HG03175 (cell line): ENCODE results near the gene TMEM131L.
A peak's percentile ranks its signal among the peaks of the same experiment; 100 is the strongest.
"Not testable (repeated sequence)": the region's sequence is repeated elsewhere in the genome, so short reads cannot be mapped to it uniquely, and the experiment has no call there.

Source experiments
- ATAC-seq: cut with Tn5 transposase; IDR thresholded peaks from one replicate; pipeline ENCODE4 v1.9.1; 2021; ENCODE audit warnings: mild to moderate bottlenecking, moderate library complexity; ENCODE audit not compliant: unreplicated experiment

The TMEM131L gene

DNA sequence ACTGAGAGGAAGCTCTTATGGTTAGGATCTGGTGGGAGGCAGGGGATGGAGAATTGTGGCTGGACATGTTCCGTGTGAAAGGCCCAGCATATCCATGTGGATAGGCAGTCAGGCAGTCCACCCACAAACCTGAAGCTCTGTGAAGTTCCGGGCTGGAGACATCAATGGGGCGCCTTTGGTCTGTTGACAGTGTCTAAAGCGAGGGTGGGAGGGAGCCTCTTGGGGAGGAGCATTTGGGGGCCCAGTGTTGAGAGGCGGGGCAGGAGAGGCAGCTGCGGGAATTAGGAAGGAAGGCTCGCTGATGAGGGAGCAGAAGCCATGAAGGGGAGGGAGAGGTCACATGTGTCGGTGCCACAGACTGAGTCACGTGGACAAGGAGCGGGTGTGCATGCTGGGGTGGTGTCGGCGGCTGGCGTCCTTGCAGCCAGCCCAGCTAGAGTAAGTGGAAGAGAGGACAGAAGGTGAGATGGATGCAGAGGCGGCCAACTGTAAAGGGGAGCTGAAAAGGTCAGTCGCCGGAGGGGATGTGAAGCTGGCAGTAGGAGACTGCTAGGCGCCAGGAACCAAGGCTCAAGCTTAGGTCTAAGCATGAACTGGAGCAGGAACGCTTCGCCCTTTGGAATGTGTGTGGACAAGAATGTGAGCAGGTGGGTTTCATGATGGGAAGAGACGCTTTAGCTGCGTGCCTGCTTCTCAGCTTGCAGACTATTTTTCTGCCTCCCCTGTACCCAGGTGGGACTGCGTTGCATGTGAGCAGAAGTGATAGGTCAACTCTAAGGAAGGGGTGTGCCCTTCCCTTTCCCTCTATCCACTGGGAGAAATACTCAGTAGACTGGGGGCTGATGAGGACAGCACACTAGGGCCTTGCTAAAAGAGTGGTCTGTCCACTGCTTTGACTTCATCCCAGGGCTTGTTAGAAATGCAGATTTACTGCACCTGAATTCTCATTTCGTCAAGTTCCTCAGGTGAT, 174.0 kb downstream of the TMEM131L start:
- ATAC-seq, result no peak

- ATAC-seq, result no peak
These were observed 175.4 kb downstream of the TMEM131L start for GRCh38 chr4:153641532-153641931.

- ATAC-seq, result peak; percentile 91
These were observed 177.5 kb downstream of the TMEM131L start for GRCh38 chr4:153643406-153644383.

- ATAC-seq, result no peak
These were observed 179.0 kb downstream of the TMEM131L start for GRCh38 chr4:153645183-153645582.

- no peak for ATAC-seq
These were observed 180.1 kb downstream of the TMEM131L start for GRCh38 chr4:153646261-153646660.

DNA sequence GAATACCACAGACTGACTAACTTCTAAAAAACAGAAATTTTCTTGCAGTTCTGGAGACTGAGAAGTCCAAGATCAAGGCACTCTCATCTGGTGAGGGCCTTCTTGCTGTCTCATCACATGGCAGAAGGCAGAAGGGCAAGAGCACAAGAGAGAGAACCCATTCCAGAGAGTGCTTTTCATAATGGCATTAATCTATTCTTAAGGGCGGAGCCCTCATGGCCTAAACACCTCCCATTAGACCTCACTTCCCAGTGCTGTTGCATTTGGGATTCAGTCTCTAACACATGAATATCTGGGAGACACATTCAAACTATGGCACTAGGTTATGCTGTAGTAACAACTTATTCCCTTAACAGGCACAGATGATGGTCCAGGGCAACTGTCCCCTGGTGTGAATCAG, 180.8 kb downstream of the TMEM131L start:
- no peak for ATAC-seq

DNA sequence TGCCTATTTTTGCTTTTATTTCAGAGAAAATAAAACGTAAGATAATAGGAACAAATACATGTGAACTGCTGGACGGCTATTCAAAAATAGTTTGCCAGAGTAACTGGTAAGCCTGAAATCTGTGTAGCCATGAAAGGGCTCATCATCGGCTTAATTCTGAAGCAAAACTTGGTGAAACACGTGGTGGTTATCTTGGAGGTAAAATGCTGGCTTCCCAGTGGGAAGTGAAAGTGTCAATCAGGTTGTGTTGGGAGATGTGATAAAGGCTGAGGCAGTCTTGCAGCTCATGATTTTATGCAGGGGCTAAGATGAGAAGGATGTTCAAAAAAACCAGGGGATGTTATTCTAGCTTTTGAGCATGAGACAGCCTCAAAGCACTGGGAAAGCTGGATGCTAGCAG, 181.8 kb downstream of the TMEM131L start:
- ATAC-seq, result no peak

- no peak for ATAC-seq
These were observed 183.4 kb downstream of the TMEM131L start for GRCh38 chr4:153649572-153649991.

DNA sequence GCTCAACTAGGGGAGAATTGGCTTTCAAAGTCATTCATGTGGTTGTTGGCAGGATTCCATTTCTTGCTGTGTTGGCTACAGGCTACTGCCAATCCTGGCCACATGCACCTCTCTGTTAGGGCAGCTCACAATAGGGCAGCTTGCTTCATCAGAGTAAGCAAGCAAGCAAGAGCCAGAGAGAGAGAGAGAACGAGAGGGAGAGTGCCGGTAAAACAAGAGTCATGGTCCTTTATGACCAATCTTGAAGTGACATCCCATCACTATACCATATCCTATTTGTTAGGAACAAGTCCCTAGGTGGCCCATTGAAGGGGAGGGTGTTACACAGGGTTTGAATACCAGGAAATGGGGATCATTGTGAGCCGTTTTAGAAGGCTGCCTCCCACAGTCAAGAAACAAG, 185.0 kb downstream of the TMEM131L start:
- ATAC-seq, result peak; percentile 7

DNA sequence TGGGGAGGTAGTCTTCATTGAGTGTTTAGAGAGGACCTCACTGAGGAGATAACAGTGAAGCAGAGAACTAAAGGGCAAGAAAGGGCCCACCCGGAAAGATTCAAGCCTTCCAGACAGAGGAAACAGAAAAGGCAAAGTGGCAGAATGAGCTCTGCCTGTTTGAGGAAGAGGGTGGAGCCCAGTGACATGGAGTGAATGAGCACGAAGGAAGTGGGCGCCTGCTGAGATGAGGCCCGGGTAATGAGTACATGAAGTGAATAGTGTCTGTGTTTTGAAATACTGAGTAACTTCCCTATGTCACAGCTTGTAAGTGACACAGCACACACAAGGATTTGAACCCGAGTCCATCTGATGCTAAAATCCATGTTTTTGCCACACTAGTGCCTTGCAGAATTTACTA, 185.4 kb downstream of the TMEM131L start:
- peak; percentile 57 for ATAC-seq

- ATAC-seq, result no peak
These were observed 186.1 kb downstream of the TMEM131L start for GRCh38 chr4:153652051-153652784.

- ATAC-seq, result no peak
These were observed 188.9 kb downstream of the TMEM131L start for GRCh38 chr4:153655002-153655541.

GRCh38 chr4:153655928-153656327, 189.8 kb downstream of the TMEM131L start:
- ATAC-seq, result no peak

DNA sequence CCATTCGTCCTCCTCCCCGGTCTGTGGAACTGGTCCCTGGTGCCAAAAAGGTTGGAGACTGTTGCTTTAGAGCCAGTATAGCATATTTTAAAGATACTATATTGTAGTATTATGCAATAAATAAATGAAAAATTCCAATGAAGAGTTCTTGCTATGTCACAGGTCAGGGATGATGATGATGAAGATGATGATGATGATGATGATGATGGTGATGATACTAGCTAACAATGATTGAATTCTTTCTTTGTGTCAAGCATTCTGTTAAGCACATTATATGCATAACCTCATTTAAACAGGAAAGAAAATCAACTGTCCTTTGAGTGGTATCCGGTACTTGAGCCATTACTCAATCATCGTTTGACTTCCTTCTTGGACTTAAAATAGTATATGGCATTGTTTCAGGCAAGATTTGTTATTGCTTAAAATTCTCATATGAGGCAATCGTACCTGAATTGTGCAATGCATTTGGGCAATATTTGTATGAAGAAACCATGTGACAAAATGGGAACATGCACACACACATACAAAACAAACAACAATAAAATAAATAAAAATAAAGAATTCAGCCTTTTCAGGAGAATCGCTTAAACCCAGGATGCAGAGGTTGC, 195.2 kb downstream of the TMEM131L start:
- ATAC-seq, result no peak

DNA sequence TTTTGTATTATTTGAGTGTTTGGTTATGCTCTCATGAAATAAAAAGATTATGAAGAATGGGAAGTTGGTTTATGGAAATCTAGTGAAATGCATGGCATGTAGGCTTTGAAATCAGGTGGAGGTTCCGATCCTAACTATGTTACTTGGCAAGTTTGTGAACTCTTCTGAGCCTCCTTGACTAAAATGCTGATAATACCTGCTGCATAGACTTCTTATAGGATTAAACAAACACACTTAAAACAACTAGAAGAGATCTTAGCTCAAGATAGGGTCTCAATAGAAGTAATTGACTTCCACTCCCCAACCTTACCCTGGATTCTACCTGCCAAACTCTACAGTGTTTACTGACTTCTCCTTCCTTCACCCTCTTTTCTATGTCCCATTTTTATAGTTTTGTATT, 195.7 kb downstream of the TMEM131L start:
- ATAC-seq, result no peak

- no peak for ATAC-seq
These were observed 197.5 kb downstream of the TMEM131L start for GRCh38 chr4:153663667-153664066.

- not testable (repeated sequence) for ATAC-seq
These were observed 200.3 kb downstream of the TMEM131L start for GRCh38 chr4:153666505-153666904.

- ATAC-seq, result no peak
These were observed 202.5 kb downstream of the TMEM131L start for GRCh38 chr4:153668647-153669046.

GRCh38 chr4:153669838-153670237, 203.7 kb downstream of the TMEM131L start:
- no peak for ATAC-seq

DNA sequence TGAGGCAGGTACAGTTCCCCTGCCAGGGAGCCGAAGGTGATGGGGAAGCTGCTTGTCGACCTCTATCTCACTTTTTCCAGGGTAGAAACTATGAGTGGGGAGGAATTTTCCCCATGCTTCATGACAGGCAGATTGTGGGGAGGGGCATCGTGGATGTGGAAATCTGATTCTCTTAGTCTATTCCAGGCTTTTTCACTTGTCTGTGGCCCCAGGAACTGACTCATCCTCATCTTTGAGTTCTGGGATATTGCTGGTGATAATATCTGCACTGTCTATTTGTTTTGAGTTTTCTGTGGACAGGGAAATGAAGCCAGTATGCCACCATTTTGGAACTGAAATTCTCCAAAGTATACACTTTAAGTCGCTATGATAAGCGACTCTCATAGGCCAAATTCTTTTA, 210.3 kb downstream of the TMEM131L start:
- ATAC-seq, result no peak
